HEK293 (cell line): Measurements from ENCODE around the gene ENO2.

Experiments
- ATF2 ChIP-seq: fragments of 450-650 bp; formaldehyde crosslinking; IDR thresholded peaks from 2 replicates; pipeline ENCODE4 v1.5.1; 2016; ENCODE audit warnings: missing biosample characterization, missing genetic modification characterization, low read depth
- PRDM10 ChIP-seq: fragments of 450-650 bp; formaldehyde crosslinking; IDR thresholded peaks from 2 replicates; pipeline ENCODE4 v1.5.1; 2016; ENCODE audit warnings: missing biosample characterization, missing genetic modification characterization
- PRDM6 ChIP-seq: fragments of 450-650 bp; formaldehyde crosslinking; IDR thresholded peaks from 2 replicates; pipeline ENCODE4 v1.5.1; 2017; ENCODE audit warnings: missing biosample characterization, missing genetic modification characterization
- ZBTB17 ChIP-seq: fragments of 450-650 bp; formaldehyde crosslinking; IDR thresholded peaks from 2 replicates; pipeline ENCODE4 v1.5.1; 2016; ENCODE audit warnings: missing biosample characterization, missing genetic modification characterization
- ZBTB6 ChIP-seq: fragments of 450-650 bp; formaldehyde crosslinking; IDR thresholded peaks from 2 replicates; pipeline ENCODE4 v1.5.1; 2017; ENCODE audit warnings: missing biosample characterization, missing genetic modification characterization
- ZFHX2 ChIP-seq: fragments of 450-650 bp; formaldehyde crosslinking; conservative IDR thresholded peaks from 2 replicates; pipeline ENCODE4 v1.5.1; 2016; ENCODE audit warnings: missing biosample characterization, missing genetic modification characterization
- ZNF146 ChIP-seq: fragments of 450-650 bp; formaldehyde crosslinking; IDR thresholded peaks from 2 replicates; pipeline ENCODE4 v1.5.1; 2016; ENCODE audit warnings: missing biosample characterization, missing genetic modification characterization
- ZNF221 ChIP-seq: fragments of 450-650 bp; formaldehyde crosslinking; IDR thresholded peaks from 2 replicates; pipeline ENCODE4 v1.5.1; 2017; ENCODE audit warnings: missing biosample characterization, missing genetic modification characterization, borderline replicate concordance
- ZNF426 ChIP-seq: fragments of 450-650 bp; formaldehyde crosslinking; IDR thresholded peaks from 2 replicates; pipeline ENCODE4 v1.5.1; 2017; ENCODE audit warnings: missing biosample characterization, missing genetic modification characterization, mild to moderate bottlenecking, inconsistent platforms, moderate library complexity
- ZNF488 ChIP-seq: fragments of 450-650 bp; formaldehyde crosslinking; IDR thresholded peaks from 2 replicates; pipeline ENCODE4 v1.5.1; 2016; ENCODE audit warnings: missing biosample characterization, missing genetic modification characterization
- ZNF513 ChIP-seq: fragments of 450-650 bp; IDR thresholded peaks from 2 replicates; pipeline ENCODE4 v1.5.1; 2018; ENCODE audit warnings: missing biosample characterization, missing genetic modification characterization
- ZNF518A ChIP-seq: fragments of 450-650 bp; formaldehyde crosslinking; conservative IDR thresholded peaks from 2 replicates; pipeline ENCODE4 v1.5.1; 2016; ENCODE audit warnings: low read depth, missing biosample characterization, missing genetic modification characterization
- ZNF561 ChIP-seq: fragments of 450-650 bp; IDR thresholded peaks from 2 replicates; pipeline ENCODE4 v1.5.1; 2018; ENCODE audit warnings: missing biosample characterization, missing genetic modification characterization, borderline replicate concordance
- ZNF623 ChIP-seq: fragments of 450-650 bp; formaldehyde crosslinking; IDR thresholded peaks from 2 replicates; pipeline ENCODE4 v1.5.1; 2016; ENCODE audit warnings: missing biosample characterization, missing genetic modification characterization
- ZNF677 ChIP-seq: fragments of 450-650 bp; IDR thresholded peaks from 2 replicates; pipeline ENCODE4 v1.5.0; 2018; ENCODE audit warnings: missing biosample characterization, mild to moderate bottlenecking, missing genetic modification characterization, moderate library complexity
- ZSCAN18 ChIP-seq: fragments of 450-650 bp; formaldehyde crosslinking; IDR thresholded peaks from 2 replicates; pipeline ENCODE4 v1.5.1; 2016; ENCODE audit warnings: missing biosample characterization, missing genetic modification characterization
- ZSCAN5A ChIP-seq: fragments of 450-650 bp; formaldehyde crosslinking; IDR thresholded peaks from 2 replicates; pipeline ENCODE4 v1.5.1; 2016; ENCODE audit warnings: missing biosample characterization, missing genetic modification characterization
- ZXDB ChIP-seq: fragments of 450-650 bp; formaldehyde crosslinking; IDR thresholded peaks from 2 replicates; pipeline ENCODE4 v1.5.1; 2016; ENCODE audit warnings: missing biosample characterization, missing genetic modification characterization

ENO2 gene

GRCh38 chr12:6946033-6946919, 31.9 kb downstream of the ENO2 start (continued):
- TF ChIP-seq PRDM10 (tag by site-specific recombination) (peak; percentile 28; the same call in 1 of the 2 replicates), ZNF513 (tag by site-specific recombination) (no peak; the same call in 1 of the 2 replicates), ZNF561 (tag by site-specific recombination) (no peak), ZSCAN18 (tag by site-specific recombination) (no peak), ATF2 (no peak), ZNF677 (no peak), ZNF221 (tag by site-specific recombination) (no peak), ZFHX2 (tag by site-specific recombination) (peak; percentile 49), ZSCAN5A (tag by site-specific recombination) (no peak), ZNF518A (tag by site-specific recombination) (no peak), ZNF488 (tag by site-specific recombination) (no peak), ZNF623 (tag by site-specific recombination) (no peak), ZBTB17 (tag by site-specific recombination) (peak; percentile 89), ZNF146 (tag by site-specific recombination) (no peak), ZBTB6 (tag by site-specific recombination) (peak; percentile 85), PRDM6 (tag by site-specific recombination) (no peak), ZNF426 (no peak), ZXDB (peak; percentile 42; the same call in 1 of the 2 replicates)
